ENCODE measurements around the gene NTRK3.

DNA sequence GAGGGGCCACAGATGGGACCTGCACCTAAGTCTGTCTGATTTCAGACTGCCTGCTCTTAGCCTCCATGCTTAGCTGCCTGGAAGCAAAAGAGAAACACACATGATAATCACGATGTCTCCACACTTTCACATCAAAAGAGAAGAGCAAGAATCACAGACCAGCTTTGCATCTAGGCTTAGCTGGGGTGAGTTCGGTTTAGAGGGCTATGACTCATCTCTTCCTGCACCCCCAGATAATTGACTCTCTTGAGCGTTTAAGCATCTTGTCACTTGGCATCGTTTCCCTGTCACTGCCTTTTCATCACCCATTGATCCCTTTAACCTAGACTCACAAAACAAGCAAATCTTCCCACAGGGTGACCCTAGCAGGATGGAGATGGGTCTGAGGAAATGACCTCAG is 124.0 kb downstream of the NTRK3 start:
- TF ChIP-seq, protein P1, sequence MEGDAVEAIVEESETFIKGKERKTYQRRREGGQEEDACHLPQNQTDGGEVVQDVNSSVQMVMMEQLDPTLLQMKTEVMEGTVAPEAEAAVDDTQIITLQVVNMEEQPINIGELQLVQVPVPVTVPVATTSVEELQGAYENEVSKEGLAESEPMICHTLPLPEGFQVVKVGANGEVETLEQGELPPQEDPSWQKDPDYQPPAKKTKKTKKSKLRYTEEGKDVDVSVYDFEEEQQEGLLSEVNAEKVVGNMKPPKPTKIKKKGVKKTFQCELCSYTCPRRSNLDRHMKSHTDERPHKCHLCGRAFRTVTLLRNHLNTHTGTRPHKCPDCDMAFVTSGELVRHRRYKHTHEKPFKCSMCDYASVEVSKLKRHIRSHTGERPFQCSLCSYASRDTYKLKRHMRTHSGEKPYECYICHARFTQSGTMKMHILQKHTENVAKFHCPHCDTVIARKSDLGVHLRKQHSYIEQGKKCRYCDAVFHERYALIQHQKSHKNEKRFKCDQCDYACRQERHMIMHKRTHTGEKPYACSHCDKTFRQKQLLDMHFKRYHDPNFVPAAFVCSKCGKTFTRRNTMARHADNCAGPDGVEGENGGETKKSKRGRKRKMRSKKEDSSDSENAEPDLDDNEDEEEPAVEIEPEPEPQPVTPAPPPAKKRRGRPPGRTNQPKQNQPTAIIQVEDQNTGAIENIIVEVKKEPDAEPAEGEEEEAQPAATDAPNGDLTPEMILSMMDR (conservative IDR thresholded peaks at IDR 0.05): no peak
- no peak for TF ChIP-seq EZH2 (IDR thresholded peaks at IDR 0.05; ENCODE audit: low read depth)

All from PC-9 (cell line).